HEK293 (cell line): Measurements from ENCODE around the gene LPIN1.

Source experiments
- CTCF ChIA-PET: fragments of 350-600 bp; formaldehyde crosslinking; extraction: SDS; loops from one replicate; lab custom pipeline; 2021; ENCODE audit warnings: antibody characterized with exemption; lab: Yijun Ruan, JAX
- POLR2A ChIA-PET: fragments of 300-600 bp; formaldehyde crosslinking; extraction: SDS; loops from one replicate; lab custom pipeline; 2020; ENCODE audit warnings: antibody characterized with exemption, inconsistent platforms; lab: Yijun Ruan, JAX
- H3K27ac ChIP-seq: fragments of 200-500 bp; sonication (Bioruptor generic); 2 replicates; pipeline ENCODE4 v1.5.1; 2014; ENCODE audit warnings: low read depth, low read length, control low read depth, inconsistent platforms; ENCODE audit errors: extremely low read depth
- H3K36me3 ChIP-seq, 2 experiments: fragments of 200-500 bp in 1 of 2; sonication (Bioruptor generic) in 1 of 2; 1 replicate in 1 of 2; 2 replicates in 1 of 2; pipeline ENCODE4 v1.5.1; 2014 to 2017; ENCODE audit warnings: inconsistent platforms in 2 of 2, low read length in 2 of 2; ENCODE audit not compliant: control insufficient read depth in 2 of 2, insufficient read depth in 1 of 2
- H3K4me1 ChIP-seq: fragments of 200-500 bp; sonication (Bioruptor generic); 2 replicates; pipeline ENCODE4 v1.5.1; 2014; ENCODE audit warnings: mild to moderate bottlenecking, low read length, inconsistent platforms; ENCODE audit not compliant: control insufficient read depth, insufficient read depth
- H3K4me3 ChIP-seq: 2 replicates; pipeline ENCODE4 v1.5.1; 2011; ENCODE audit warnings: low read depth, mild to moderate bottlenecking, control low read depth, low read length, moderate library complexity
- H3K9me3 ChIP-seq: fragments of 200-500 bp; sonication (Bioruptor generic); 2 replicates; pipeline ENCODE4 v1.5.1; 2014; ENCODE audit warnings: low read depth, low read length, inconsistent platforms; ENCODE audit not compliant: control insufficient read depth, insufficient read depth
- CTCF ChIP-seq: fragments of 450-650 bp; formaldehyde crosslinking; IDR thresholded peaks from 2 replicates; pipeline ENCODE4 v1.5.1; 2016; ENCODE audit warnings: missing biosample characterization, missing genetic modification characterization
- HOXA7 ChIP-seq: sonication (generic); formaldehyde crosslinking; IDR thresholded peaks from 2 replicates; pipeline ENCODE4 v1.8.1; 2022; ENCODE audit warnings: missing genetic modification reagents, borderline replicate concordance
- OSR2 ChIP-seq: fragments of 450-650 bp; formaldehyde crosslinking; IDR thresholded peaks from 2 replicates; pipeline ENCODE4 v1.5.1; 2016; ENCODE audit warnings: missing biosample characterization, missing genetic modification characterization
- YY2 ChIP-seq: fragments of 450-650 bp; formaldehyde crosslinking; IDR thresholded peaks from 2 replicates; pipeline ENCODE4 v1.5.1; 2016; ENCODE audit warnings: missing biosample characterization, missing genetic modification characterization
- ZEB2 ChIP-seq: fragments of 450-650 bp; formaldehyde crosslinking; IDR thresholded peaks from 2 replicates; pipeline ENCODE4 v1.5.1; 2016; ENCODE audit warnings: missing biosample characterization, missing genetic modification characterization
- ZFHX2 ChIP-seq: fragments of 450-650 bp; formaldehyde crosslinking; conservative IDR thresholded peaks from 2 replicates; pipeline ENCODE4 v1.5.1; 2016; ENCODE audit warnings: missing biosample characterization, missing genetic modification characterization
- ZNF114 ChIP-seq: fragments of 450-650 bp; formaldehyde crosslinking; IDR thresholded peaks from 2 replicates; pipeline ENCODE4 v1.5.0; 2017; ENCODE audit warnings: missing biosample characterization, missing genetic modification characterization
- ZNF138 ChIP-seq: fragments of 450-650 bp; formaldehyde crosslinking; IDR thresholded peaks from 2 replicates; pipeline ENCODE4 v1.5.1; 2016; ENCODE audit warnings: missing biosample characterization, missing genetic modification characterization, borderline replicate concordance
- ZNF184 ChIP-seq: fragments of 450-650 bp; IDR thresholded peaks from 2 replicates; pipeline ENCODE4 v1.5.1; 2018; ENCODE audit warnings: missing biosample characterization, mild to moderate bottlenecking, missing genetic modification characterization
- ZNF221 ChIP-seq: fragments of 450-650 bp; formaldehyde crosslinking; IDR thresholded peaks from 2 replicates; pipeline ENCODE4 v1.5.1; 2017; ENCODE audit warnings: missing biosample characterization, missing genetic modification characterization, borderline replicate concordance
- ZNF354C ChIP-seq: fragments of 450-650 bp; formaldehyde crosslinking; IDR thresholded peaks from 2 replicates; pipeline ENCODE4 v1.5.1; 2016; ENCODE audit warnings: missing biosample characterization, missing genetic modification characterization, low read depth, borderline replicate concordance
- ZNF391 ChIP-seq: fragments of 450-650 bp; formaldehyde crosslinking; IDR thresholded peaks from 2 replicates; pipeline ENCODE4 v1.5.1; 2016; ENCODE audit warnings: low read depth, missing biosample characterization, missing genetic modification characterization, borderline replicate concordance
- ZNF48 ChIP-seq: fragments of 450-650 bp; formaldehyde crosslinking; IDR thresholded peaks from 2 replicates; pipeline ENCODE4 v1.5.1; 2016; ENCODE audit warnings: missing biosample characterization, missing genetic modification characterization
- ZNF530 ChIP-seq: fragments of 450-650 bp; formaldehyde crosslinking; IDR thresholded peaks from 2 replicates; pipeline ENCODE4 v1.5.1; 2016; ENCODE audit warnings: low read depth, missing biosample characterization, missing genetic modification characterization
- ZNF558 ChIP-seq: fragments of 450-650 bp; formaldehyde crosslinking; IDR thresholded peaks from 2 replicates; pipeline ENCODE4 v1.5.1; 2016; ENCODE audit warnings: missing biosample characterization, missing genetic modification characterization
- ZNF580 ChIP-seq: fragments of 450-650 bp; formaldehyde crosslinking; IDR thresholded peaks from 2 replicates; pipeline ENCODE4 v1.5.1; 2016; ENCODE audit warnings: missing biosample characterization, missing genetic modification characterization
- ZNF610 ChIP-seq: fragments of 450-650 bp; formaldehyde crosslinking; IDR thresholded peaks from 2 replicates; pipeline ENCODE4 v1.5.1; 2016; ENCODE audit warnings: missing biosample characterization, missing genetic modification characterization, borderline replicate concordance
- ZNF747 ChIP-seq: fragments of 450-650 bp; formaldehyde crosslinking; IDR thresholded peaks from 2 replicates; pipeline ENCODE4 v1.5.1; 2016; ENCODE audit warnings: missing biosample characterization, missing genetic modification characterization
- ZNF792 ChIP-seq: fragments of 450-650 bp; formaldehyde crosslinking; IDR thresholded peaks from 2 replicates; pipeline ENCODE4 v1.5.1; 2016; ENCODE audit warnings: missing biosample characterization, missing genetic modification characterization
- ZXDB ChIP-seq: fragments of 450-650 bp; formaldehyde crosslinking; IDR thresholded peaks from 2 replicates; pipeline ENCODE4 v1.5.1; 2016; ENCODE audit warnings: missing biosample characterization, missing genetic modification characterization
- TF ChIP-seq, protein P1 (sequence below): fragments of 450-650 bp; formaldehyde crosslinking; IDR thresholded peaks from 2 replicates; pipeline ENCODE4 v1.5.1; 2016; ENCODE audit warnings: missing biosample characterization, missing genetic modification characterization

The LPIN1 gene

GRCh38 chr2:11797846-11798245, 51.4 kb downstream of the LPIN1 start:
- no peaks in the 10 kb centered on the region for H3K4me1 ChIP-seq
- H3K9me3 ChIP-seq: no peaks in the 10 kb centered on the region
- H3K4me3 ChIP-seq: no peak overlapping the region
- H3K27ac ChIP-seq: no peak overlapping the region
- peaks cover 9 to 76% of the 10 kb centered on the region in 2 experiments; a peak in 2 of 3 replicates for H3K36me3 ChIP-seq
- ChIA-PET CTCF (interaction anchor here (1.3 kb wide), 1 partner anchor 13 kb away, joined by 5 read pairs; no protein-coding TSS in a partner anchor), POLR2A (no interaction called here)
- no peak for TF ChIP-seq ZNF558 (tag by site-specific recombination)
- TF ChIP-seq, protein P1, sequence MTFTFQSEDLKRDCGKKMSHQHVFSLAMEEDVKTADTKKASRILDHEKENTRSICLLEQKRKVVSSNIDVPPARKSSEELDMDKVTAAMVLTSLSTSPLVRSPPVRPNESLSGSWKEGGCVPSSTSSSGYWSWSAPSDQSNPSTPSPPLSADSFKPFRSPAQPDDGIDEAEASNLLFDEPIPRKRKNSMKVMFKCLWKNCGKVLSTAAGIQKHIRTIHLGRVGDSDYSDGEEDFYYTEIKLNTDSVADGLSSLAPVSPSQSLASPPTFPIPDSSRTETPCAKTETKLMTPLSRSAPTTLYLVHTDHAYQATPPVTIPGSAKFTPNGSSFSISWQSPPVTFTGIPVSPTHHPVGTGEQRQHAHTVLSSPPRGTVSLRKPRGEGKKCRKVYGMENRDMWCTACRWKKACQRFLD (tag by site-specific recombination): no peak
- no peak for TF ChIP-seq ZNF138 (tag by site-specific recombination)
- no peak for TF ChIP-seq ZEB2 (tag by site-specific recombination)
- TF ChIP-seq ZNF391 (tag by site-specific recombination): no peak
- no peak for TF ChIP-seq ZNF530
- TF ChIP-seq ZXDB (tag by site-specific recombination): no peak

GRCh38 chr2:11798701-11799435, 52.4 kb downstream of the LPIN1 start:
- CTCF ChIA-PET: interaction anchor here (0.6 to 1.3 kb wide), 3 partner anchors 14 to 405 kb away, joined by 3 to 5 read pairs (median 3); no protein-coding TSS in a partner anchor
- Histone ChIP-seq H3K9me3 (no peaks in the 10 kb centered on the region), H3K4me1 (no peaks in the 10 kb centered on the region)
- TF ChIP-seq ZNF747 (tag by site-specific recombination): no peak
- TF ChIP-seq, all 188 proteins: peak for 0
- H3K4me3 ChIP-seq: no peak overlapping the region
- H3K27ac ChIP-seq: no peak overlapping the region
- H3K36me3 ChIP-seq: peaks cover 8 to 76% of the 10 kb centered on the region in 2 experiments; a peak in 2 of 3 replicates
- POLR2A ChIA-PET: no interaction called here

GRCh38 chr2:11799826-11800225, 53.4 kb downstream of the LPIN1 start:
- ChIA-PET POLR2A (no interaction called here), CTCF (no interaction called here)
- Histone ChIP-seq H3K4me3 (no peak overlapping the region), H3K9me3 (no peaks in the 10 kb centered on the region), H3K27ac (no peak overlapping the region), H3K36me3 (peaks cover 6 to 78% of the 10 kb centered on the region in 2 experiments; a peak in 2 of 3 replicates), H3K4me1 (no peaks in the 10 kb centered on the region)
- TF ChIP-seq OSR2 (tag by site-specific recombination) (no peak), ZFHX2 (tag by site-specific recombination) (no peak), CTCF (no peak), HOXA7 (CRISPR knock-in tag) (no peak), ZNF610 (no peak), ZNF48 (tag by site-specific recombination) (no peak), YY2 (tag by site-specific recombination) (no peak), ZNF221 (tag by site-specific recombination) (no peak), ZNF114 (no peak), ZNF792 (tag by site-specific recombination) (no peak), ZNF354C (no peak), ZNF580 (tag by site-specific recombination) (no peak), ZNF184 (tag by site-specific recombination) (no peak)
